ENCODE measurements around the gene BPIFB2.

Gene BPIFB2

GRCh38 chr20:32984196-32984595, 23.3 kb upstream of the BPIFB2 start:
- in situ Hi-C loops (cut with MboI; ENCODE audit: low sequenced_read_pairs) = no loop called here

GRCh38 chr20:32984631-32985354, 22.7 kb upstream of the BPIFB2 start:
- in situ Hi-C loops (cut with MboI; ENCODE audit: low sequenced_read_pairs) = no loop called here

- in situ Hi-C loops (cut with MboI; ENCODE audit: low sequenced_read_pairs) = no loop called here
Observed at GRCh38 chr20:32985596-32985995, 21.9 kb upstream of the BPIFB2 start.

GRCh38 chr20:32986331-32986966, 21.1 kb upstream of the BPIFB2 start:
- in situ Hi-C loops (cut with MboI; ENCODE audit: low sequenced_read_pairs) = no loop called here

GRCh38 chr20:32987044-32987825, 20.3 kb upstream of the BPIFB2 start:
- in situ Hi-C loops (cut with MboI; ENCODE audit: low sequenced_read_pairs) = no loop called here

DNA sequence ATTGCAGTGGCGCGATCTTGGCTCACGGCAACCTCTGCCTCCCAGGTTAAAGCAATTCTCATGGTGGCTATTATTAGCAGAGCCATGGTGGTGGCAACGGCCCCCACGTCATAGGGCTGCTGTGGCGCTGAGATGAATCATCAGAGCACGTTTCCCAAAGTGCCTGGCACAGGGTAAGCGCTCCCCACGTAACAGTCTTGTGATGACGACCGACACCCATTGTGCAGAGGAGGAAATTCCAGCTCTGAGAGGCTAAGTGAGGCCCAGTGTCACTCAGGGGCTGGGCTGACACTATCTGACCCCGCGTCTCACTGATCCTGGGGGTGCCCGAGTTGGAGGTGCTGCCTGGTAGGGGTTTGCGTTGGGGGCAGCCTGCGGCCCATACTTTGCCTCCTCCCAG, 19.5 kb upstream of the BPIFB2 start:
- in situ Hi-C loops (cut with MboI; ENCODE audit: low sequenced_read_pairs) = no loop called here

- in situ Hi-C loops (cut with MboI; ENCODE audit: low sequenced_read_pairs) = no loop called here
Observed at GRCh38 chr20:32989507-32990283, 17.8 kb upstream of the BPIFB2 start.

DNA sequence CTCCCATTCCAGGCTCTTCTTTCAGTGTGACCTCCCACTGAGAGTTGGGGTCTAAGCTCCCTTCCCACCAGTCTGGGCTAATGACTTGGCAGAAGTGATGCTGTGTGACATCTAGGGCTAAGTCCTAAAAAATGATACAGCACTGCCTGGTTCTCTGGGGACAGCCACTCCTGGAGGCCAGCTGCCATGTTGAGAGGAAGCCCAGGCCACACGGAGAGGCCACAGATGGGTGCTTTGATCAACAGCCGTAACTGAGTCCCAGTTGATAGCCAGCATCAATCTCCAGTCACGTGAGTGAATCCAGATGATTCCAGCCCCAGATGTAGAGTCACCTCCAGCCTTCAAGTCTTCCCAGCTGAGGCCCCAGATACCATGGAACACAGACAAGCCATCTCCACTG, 17.1 kb upstream of the BPIFB2 start:
- in situ Hi-C loops (cut with MboI; ENCODE audit: low sequenced_read_pairs) = no loop called here

- in situ Hi-C loops (cut with MboI; ENCODE audit: low sequenced_read_pairs) = no loop called here
Observed at GRCh38 chr20:32991383-32991782, 16.1 kb upstream of the BPIFB2 start.

DNA sequence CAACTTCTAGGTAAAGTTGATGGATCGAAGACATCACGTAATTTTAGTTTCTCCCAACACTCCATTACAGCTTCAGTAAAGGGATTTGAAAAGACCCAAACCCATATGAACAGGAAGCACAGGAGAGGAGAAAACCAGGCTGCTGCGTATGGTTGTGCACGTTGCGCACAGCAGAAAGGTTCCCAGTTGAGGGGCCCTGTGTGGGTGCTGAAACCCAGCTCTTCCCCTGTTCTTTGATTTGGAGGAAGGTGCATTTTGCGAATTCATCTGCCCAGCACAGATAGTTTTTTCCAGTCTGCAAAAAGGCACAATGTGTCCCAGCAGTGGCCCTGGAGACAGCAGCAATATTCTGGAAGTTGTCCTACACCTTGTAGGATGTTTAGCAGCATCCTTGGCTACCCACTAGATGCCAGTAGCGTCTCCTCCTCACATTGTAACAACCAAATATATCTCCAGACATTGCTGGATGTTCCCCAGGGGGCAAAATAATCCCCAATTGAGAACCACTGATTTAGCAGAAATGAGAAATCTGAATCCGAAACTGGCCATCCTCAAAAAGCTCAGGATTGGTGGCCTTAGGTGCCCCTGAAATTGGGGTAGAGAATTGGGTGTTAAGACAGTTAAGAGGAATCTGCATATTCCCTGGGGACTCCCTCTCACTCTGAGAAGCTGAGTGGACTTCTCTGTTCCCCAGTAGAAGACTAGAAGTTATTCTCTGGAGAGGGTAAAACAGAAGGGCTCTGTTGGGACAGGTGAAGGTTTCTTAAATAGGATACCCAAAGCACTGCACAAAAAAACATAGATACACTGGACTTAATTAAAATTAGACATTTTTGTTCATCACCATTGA, 15.5 kb upstream of the BPIFB2 start:
- in situ Hi-C loops (cut with MboI; ENCODE audit: low sequenced_read_pairs) = no loop called here

DNA sequence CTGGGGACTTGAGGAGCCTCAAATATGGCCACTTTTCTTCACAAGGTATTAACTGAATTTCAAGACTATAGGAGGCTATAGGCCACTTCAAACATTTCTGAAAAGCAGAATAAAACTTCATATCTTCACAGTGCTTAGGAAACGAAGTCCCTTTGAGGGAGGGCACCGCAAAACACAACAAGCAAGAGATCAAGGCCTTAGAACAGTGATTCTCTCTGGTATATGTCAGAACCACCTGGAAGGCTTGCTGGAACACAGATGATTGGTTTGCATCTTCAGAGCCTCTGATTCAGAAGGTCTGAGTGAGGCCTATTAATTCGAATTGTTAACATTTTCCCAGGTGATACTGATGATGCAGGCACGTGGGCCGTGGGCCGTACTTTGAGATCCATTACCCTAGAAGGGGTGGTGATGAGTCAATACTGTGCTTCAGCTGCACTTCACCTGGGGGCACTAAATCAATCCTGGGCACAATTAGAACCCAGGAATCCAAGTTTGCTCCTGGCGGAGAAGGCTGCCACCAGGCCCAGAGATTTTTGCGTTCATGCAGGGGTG, 13.9 kb upstream of the BPIFB2 start:
- in situ Hi-C loops (cut with MboI; ENCODE audit: low sequenced_read_pairs) = no loop called here

- in situ Hi-C loops (cut with MboI; ENCODE audit: low sequenced_read_pairs) = no loop called here
Observed at GRCh38 chr20:32995802-32996201, 11.7 kb upstream of the BPIFB2 start.

- in situ Hi-C loops (cut with MboI; ENCODE audit: low sequenced_read_pairs) = no loop called here
Observed at GRCh38 chr20:32997431-32997830, 10.1 kb upstream of the BPIFB2 start.

GRCh38 chr20:32999603-33000250, 7.8 kb upstream of the BPIFB2 start:
- in situ Hi-C loops (cut with MboI; ENCODE audit: low sequenced_read_pairs) = no loop called here

- in situ Hi-C loops (cut with MboI; ENCODE audit: low sequenced_read_pairs) = no loop called here
Observed at GRCh38 chr20:33000802-33001466, 6.6 kb upstream of the BPIFB2 start.

DNA sequence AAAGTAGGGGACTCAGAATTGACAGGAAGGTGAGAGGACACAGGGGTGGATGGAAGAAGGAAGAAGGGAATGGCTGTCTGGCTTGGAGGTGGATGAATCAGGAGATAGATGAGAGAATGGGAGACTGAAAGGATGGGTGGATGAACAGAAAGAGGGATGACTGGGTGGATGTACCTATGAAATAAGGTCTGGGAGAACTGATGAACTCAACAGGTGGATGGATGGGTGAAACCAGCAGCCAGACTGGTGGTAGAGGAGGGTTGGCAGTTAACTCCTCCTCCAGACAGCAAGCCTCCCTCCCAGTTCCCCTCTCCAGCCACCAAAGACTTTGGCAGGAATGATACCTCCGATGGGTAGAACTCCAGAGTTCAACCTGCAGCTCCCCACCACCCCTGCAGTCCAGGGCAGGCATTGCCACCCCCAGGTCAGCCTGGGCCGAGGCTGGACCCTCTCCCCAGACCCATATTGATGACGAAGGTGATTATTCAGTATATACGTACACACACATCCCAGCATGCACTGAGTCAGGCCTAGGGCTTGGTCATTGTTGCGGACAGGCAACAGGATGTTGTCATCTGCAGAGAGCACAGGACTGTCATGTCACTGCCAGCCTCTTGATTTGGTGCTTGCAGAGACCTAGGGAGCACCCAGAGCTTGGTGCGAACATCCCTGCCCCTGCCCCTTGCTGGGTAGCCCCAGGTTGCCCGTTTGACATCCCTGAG, 5.3 kb upstream of the BPIFB2 start:
- in situ Hi-C loops (cut with MboI; ENCODE audit: low sequenced_read_pairs) = no loop called here

- in situ Hi-C loops (cut with MboI; ENCODE audit: low sequenced_read_pairs) = no loop called here
Observed at GRCh38 chr20:33004141-33004751, 3.3 kb upstream of the BPIFB2 start, which contains the start of gene SUN5. Gene SUN5 (minus strand): TSS chr20:33004433. CDS start chr20:33004340, 93 bp downstream.

GRCh38 chr20:33005132-33005566, 2.4 kb upstream of the BPIFB2 start:
- in situ Hi-C loops (cut with MboI; ENCODE audit: low sequenced_read_pairs) = no loop called here

Data from HL-60/S4 treated with phorbol 12-myristate 13-acetate at 8.2 ng/mL for 4 days and 3 days (cell line).